Measurements from ENCODE around the gene OBSCN.

The OBSCN gene

DNA sequence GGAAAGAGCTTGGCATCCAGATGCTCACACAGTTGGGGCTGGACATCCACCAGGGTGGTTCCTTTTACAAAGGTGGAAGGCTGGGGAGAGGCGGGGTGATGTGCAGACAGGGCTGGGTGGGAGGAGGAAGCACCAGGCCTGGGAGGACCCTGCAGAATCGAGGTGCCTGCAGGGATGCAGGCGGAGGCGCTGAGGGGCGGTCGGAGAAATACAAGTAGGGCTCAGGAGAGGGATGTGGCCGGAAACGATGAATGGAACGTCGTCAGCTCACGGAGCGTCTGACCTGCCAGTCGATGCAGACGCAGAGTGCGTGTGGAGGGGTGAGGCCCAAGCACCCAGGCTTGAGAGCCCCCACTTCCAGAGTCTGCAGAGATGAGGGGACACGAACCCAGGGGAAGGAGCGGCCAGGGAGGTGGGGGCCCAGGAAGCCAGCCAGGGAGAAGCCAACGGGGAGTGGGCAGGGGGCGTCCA lies 135.4 kb downstream of the OBSCN start:
- H3K4me1 ChIP-seq: no peaks in the 10 kb centered on the region
- no peak overlapping the region for H3K4me3 ChIP-seq
- in situ Hi-C loops (cut with MboI; ENCODE audit: low sequenced_read_pairs): no loop called here
- no peaks in the 10 kb centered on the region for H3K27me3 ChIP-seq (ENCODE audit: low read depth)
- DNase-seq (ENCODE audit: low spot score in 2 of 2): peak in 1 of 2 experiments; percentile 4
- no peaks in the 10 kb centered on the region for H3K36me3 ChIP-seq (replicated peaks)
- H3K9me3 ChIP-seq: no peaks in the 10 kb centered on the region

DNA sequence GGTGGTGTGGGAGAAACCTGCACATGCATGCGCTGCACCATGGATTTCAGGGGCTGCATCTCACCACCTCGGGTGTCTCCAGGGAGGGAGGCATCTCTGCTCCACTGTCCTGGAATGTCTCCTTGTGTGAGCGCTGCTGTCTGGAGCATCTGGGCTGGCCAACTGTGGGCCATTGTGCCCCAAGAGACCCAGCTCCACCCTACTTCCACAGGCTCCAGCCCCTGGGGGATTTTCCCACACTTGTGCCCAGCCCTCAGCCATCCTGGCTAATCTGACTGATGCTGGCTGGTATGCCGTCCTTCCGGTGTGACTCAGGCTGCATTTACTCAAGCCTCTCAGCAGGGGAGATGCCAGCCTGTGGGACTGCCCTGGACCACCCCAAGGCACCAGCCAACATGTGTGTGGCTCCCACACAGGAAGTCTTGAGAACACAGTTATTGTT lies 136.8 kb downstream of the OBSCN start:
- Histone ChIP-seq H3K4me1 (no peaks in the 10 kb centered on the region), H3K9me3 (no peaks in the 10 kb centered on the region), H3K27me3 (ENCODE audit: low read depth) (no peaks in the 10 kb centered on the region), H3K36me3 (replicated peaks) (no peaks in the 10 kb centered on the region), H3K4me3 (no peak overlapping the region)
- DNase-seq (ENCODE audit: low spot score in 2 of 2): peak in 1 of 2 experiments; percentile 5
- in situ Hi-C loops (cut with MboI; ENCODE audit: low sequenced_read_pairs): no loop called here

DNA sequence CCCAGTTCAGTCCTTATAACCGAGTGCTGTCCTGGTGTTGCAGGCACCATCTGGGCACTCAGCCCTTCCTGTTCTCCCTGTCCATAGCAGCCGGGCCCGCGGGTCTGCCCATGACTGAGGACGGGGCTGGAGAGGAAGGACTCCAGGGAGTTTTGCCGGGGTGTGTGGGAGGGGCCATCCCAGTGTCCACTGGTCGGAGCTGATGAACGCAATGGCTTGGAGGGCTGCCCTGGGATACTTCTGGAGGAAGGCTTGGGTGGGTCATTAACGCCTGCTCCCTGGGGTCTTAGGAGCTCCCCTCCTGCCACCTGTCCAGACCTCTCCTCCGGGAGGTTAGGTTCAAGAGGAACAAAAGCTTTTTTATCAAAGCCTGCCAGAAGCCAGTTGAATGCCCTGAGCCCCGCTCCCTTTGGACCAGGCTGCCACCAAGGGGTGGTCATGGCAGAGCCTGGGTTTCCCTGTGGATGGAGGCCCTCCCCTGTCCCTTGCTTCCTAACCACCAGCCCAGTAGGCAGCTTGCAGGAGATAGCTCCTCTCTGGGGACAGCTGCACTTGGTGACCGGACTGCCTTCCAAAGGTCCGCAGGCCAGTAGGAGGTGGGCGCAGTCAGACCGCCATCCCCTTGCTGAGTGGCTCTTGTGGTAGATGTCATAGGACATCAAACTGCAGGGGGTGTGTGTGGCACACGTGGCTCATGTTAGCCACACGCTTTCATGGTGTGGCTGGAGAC lies 137.5 kb downstream of the OBSCN start:
- Histone ChIP-seq H3K36me3 (replicated peaks) (no peaks in the 10 kb centered on the region), H3K27me3 (ENCODE audit: low read depth) (no peaks in the 10 kb centered on the region), H3K9me3 (no peaks in the 10 kb centered on the region), H3K4me3 (no peak overlapping the region), H3K4me1 (no peaks in the 10 kb centered on the region)
- DNase-seq (ENCODE audit: low spot score in 2 of 2): peak in 1 of 2 experiments; percentile 4
- in situ Hi-C loops (cut with MboI; ENCODE audit: low sequenced_read_pairs): no loop called here

DNA sequence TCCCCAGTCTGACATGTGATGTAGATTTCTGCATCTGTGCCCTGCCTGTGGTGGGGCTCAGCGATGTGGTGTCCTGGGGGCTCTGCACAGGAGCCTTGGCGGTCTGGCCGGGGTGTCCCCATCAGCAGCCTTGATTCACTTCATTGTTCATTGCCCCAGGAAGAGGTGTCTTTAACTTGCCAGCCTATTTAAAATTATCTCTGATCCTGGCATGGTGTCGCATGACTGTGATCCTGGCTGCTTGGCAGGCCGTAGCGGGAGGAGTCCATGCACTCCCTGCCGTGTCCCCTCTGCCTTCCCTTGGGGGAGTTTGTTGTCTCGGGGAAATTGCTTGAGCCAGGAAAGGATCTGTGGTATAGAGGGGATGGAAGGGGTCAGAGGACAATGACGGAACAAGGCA lies 138.9 kb downstream of the OBSCN start:
- no peaks in the 10 kb centered on the region for H3K36me3 ChIP-seq (replicated peaks)
- H3K4me3 ChIP-seq: no peak overlapping the region
- in situ Hi-C loops (cut with MboI; ENCODE audit: low sequenced_read_pairs): no loop called here
- H3K9me3 ChIP-seq: no peaks in the 10 kb centered on the region
- no peaks in the 10 kb centered on the region for H3K27me3 ChIP-seq (ENCODE audit: low read depth)
- no peak for DNase-seq (ENCODE audit: low spot score in 2 of 2)
- no peaks in the 10 kb centered on the region for H3K4me1 ChIP-seq

DNA sequence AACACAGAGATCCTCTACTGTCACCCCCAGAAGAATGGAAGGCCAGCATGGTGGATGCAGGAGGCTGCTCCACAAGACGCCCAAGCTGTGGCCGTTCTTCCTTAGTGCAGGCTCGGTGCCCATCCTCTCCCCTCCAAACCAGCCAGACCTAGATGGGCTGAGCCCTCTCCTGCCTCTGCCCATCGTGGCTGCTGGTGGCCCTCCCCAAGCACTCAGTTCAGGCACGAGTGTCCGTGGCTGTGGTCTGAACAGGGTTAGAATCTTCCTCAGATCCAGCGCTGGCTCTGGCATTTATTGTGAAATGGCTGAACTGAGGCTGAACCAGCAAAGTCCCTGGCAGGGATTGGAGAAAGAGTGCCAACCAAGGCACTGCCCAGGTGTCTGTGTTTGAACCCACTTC lies 139.3 kb downstream of the OBSCN start:
- DNase-seq (ENCODE audit: low spot score in 2 of 2): no peak
- no peaks in the 10 kb centered on the region for H3K9me3 ChIP-seq
- no peaks in the 10 kb centered on the region for H3K36me3 ChIP-seq (replicated peaks)
- no peaks in the 10 kb centered on the region for H3K4me1 ChIP-seq
- in situ Hi-C loops (cut with MboI; ENCODE audit: low sequenced_read_pairs): no loop called here
- no peak overlapping the region for H3K4me3 ChIP-seq
- no peaks in the 10 kb centered on the region for H3K27me3 ChIP-seq (ENCODE audit: low read depth)

DNA sequence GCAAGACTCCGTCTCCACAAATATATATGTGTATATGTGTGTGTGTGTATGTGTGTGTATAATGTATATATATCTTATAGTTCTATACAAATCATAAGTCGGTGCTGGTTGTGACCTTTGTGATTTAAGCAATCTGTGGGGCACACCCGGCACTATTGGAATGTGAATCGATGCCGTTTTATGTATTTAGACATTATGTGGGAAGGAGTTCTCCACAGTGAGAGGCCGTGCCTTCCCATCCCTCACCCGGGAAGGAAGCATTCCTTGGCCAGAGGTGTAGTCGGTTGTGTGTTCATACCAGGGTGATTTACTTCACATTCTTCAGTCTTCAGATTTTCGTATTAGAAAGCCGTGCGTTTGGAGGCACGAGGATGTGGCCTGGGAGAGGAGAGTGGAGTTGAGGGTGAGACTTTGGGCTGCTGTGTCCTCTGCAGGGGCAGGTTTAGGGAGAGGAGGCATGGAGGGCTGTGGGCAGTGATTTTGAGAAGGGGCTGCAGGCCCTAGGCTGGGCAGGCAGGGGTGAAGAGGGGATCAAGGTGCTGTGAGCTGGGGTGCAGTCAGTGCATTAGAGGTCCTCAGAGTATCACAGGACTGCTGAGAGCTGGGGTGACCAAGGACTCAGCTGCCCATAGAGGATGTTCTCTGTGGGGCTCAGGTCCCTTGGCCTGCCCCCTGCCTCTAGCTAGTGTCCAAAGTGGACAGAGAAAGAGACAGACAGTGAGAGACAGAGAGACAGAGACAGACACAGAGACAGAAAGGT lies 141.0 kb downstream of the OBSCN start:
- DNase-seq (ENCODE audit: low spot score in 2 of 2): no peak
- H3K27me3 ChIP-seq (ENCODE audit: low read depth): no peaks in the 10 kb centered on the region
- in situ Hi-C loops (cut with MboI; ENCODE audit: low sequenced_read_pairs): no loop called here
- H3K9me3 ChIP-seq: no peaks in the 10 kb centered on the region
- no peaks in the 10 kb centered on the region for H3K4me1 ChIP-seq
- no peaks in the 10 kb centered on the region for H3K36me3 ChIP-seq (replicated peaks)
- no peak overlapping the region for H3K4me3 ChIP-seq

DNA sequence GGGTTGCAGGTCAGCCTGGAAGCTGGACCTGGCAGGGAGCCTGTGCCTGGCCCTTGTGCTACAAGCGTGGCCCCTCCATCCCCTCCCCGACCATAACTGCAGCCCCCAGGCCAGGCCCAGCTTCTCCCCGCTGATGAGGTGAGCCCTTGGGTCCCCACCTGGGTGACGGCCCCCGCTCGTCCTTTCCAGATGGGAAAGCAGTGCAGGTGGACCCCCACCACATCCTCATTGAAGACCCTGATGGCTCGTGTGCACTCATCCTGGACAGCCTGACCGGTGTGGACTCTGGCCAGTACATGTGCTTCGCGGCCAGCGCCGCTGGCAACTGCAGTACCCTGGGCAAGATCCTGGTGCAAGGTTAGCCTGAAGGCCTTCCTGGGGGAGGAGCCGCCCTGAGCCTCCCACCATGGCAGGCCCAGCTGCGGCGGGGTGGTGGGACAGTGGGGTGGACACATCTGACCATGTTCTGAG lies 141.9 kb downstream of the OBSCN start:
- H3K9me3 ChIP-seq: no peaks in the 10 kb centered on the region
- no peak for DNase-seq (ENCODE audit: low spot score in 2 of 2)
- H3K36me3 ChIP-seq (replicated peaks): no peaks in the 10 kb centered on the region
- H3K4me1 ChIP-seq: no peaks in the 10 kb centered on the region
- no peaks in the 10 kb centered on the region for H3K27me3 ChIP-seq (ENCODE audit: low read depth)
- no peak overlapping the region for H3K4me3 ChIP-seq
- in situ Hi-C loops (cut with MboI; ENCODE audit: low sequenced_read_pairs): no loop called here

DNA sequence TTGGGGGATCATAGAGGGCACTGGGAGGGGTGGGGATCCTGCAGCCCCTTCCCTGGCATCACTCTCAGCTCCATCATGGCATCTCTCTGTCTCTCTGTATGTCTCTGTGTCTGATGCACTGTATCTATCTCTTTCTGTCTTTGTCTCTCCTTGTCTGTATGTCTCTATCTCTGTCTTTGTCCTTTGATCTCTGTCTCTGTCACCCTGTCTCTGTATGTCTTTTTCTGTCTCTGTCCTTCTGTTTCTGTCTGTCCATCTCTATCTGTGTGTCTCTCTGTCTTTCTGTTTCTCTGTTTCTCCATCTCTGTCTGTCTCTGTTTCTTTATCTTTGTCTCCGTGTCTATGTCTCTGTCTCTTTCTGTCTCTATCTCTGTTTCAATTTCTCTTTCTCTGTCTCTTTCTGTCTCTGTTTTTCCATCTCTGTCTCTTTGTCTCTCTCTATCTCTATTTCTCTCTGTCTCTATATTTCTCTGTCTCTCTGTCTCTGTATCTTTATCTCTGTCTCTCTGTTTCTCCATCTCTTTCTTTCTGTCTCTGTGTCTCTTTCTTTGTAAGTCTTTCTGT lies 142.4 kb downstream of the OBSCN start:
- Histone ChIP-seq H3K36me3 (replicated peaks) (no peaks in the 10 kb centered on the region), H3K4me3 (no peak overlapping the region), H3K27me3 (ENCODE audit: low read depth) (no peaks in the 10 kb centered on the region), H3K9me3 (no peaks in the 10 kb centered on the region), H3K4me1 (no peaks in the 10 kb centered on the region)
- no peak for DNase-seq (ENCODE audit: low spot score in 2 of 2)
- in situ Hi-C loops (cut with MboI; ENCODE audit: low sequenced_read_pairs): no loop called here

DNA sequence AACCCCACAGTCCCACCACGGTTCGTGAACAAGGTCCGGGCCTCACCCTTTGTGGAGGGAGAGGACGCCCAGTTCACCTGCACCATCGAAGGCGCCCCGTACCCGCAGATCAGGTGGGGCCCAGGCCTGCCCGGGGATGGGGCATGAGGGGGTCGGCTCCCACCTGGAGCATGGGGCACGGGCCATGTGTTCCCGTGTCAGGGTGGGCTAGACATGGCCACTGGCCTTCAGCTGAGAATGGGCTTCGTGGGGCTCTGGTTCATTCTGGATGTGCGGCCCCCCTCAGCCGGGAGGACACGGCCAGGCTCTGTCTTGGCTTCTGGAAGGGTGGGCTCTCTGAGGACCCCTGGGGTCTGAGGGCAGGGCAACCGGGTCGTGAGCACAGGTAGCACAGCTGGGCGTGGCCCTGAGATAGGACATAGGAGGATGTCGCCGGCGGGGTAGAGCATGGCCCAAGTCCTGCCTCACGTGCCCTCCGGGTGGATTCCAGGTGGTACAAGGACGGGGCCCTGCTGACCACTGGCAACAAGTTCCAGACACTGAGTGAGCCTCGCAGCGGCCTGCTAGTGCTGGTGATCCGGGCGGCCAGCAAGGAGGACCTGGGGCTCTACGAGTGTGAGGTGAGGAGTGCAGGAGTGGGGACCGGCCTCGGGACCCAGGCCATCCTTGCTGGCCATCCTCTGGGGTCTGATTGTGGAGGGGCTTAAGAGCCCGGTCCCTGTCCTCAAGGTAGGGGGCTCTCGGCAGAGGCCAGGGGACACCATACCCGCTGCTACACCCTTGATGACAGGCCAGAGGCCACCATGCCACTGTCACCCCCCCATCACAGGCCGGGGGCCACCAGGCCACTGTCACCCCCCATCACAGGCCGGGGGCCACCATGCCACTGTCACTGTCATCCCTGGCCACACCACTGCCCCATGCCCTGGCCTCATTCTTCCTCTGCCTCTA lies 143.3 kb downstream of the OBSCN start:
- Histone ChIP-seq H3K4me1 (no peaks in the 10 kb centered on the region), H3K9me3 (no peaks in the 10 kb centered on the region), H3K36me3 (replicated peaks) (no peaks in the 10 kb centered on the region), H3K4me3 (no peak overlapping the region), H3K27me3 (ENCODE audit: low read depth) (no peaks in the 10 kb centered on the region)
- no peak for DNase-seq (ENCODE audit: low spot score in 2 of 2)
- in situ Hi-C loops (cut with MboI; ENCODE audit: low sequenced_read_pairs): no loop called here

DNA sequence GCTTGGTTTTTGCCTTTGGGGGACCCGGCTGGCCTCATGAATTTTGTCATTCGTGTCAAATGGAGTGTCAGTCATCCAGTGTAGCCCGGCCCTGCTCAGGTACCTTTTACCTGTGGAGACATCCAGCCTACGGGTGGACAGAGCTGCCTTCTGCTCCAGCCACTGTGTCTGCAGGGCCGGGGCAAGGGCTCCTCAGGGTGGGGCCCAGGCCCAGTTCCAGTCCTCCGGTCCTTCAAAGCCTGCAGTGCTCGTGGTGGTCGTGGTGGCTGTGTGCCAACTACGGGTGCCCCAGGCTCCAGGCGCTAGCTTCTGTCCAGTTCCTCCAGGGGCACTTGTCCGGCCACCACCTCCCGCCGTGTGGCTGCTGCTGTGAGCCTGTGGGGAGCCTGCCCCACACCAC lies 144.0 kb downstream of the OBSCN start:
- no peaks in the 10 kb centered on the region for H3K4me1 ChIP-seq
- no peak for DNase-seq (ENCODE audit: low spot score in 2 of 2)
- in situ Hi-C loops (cut with MboI; ENCODE audit: low sequenced_read_pairs): no loop called here
- H3K9me3 ChIP-seq: no peaks in the 10 kb centered on the region
- H3K36me3 ChIP-seq (replicated peaks): no peaks in the 10 kb centered on the region
- no peaks in the 10 kb centered on the region for H3K27me3 ChIP-seq (ENCODE audit: low read depth)
- H3K4me3 ChIP-seq: no peak overlapping the region

DNA sequence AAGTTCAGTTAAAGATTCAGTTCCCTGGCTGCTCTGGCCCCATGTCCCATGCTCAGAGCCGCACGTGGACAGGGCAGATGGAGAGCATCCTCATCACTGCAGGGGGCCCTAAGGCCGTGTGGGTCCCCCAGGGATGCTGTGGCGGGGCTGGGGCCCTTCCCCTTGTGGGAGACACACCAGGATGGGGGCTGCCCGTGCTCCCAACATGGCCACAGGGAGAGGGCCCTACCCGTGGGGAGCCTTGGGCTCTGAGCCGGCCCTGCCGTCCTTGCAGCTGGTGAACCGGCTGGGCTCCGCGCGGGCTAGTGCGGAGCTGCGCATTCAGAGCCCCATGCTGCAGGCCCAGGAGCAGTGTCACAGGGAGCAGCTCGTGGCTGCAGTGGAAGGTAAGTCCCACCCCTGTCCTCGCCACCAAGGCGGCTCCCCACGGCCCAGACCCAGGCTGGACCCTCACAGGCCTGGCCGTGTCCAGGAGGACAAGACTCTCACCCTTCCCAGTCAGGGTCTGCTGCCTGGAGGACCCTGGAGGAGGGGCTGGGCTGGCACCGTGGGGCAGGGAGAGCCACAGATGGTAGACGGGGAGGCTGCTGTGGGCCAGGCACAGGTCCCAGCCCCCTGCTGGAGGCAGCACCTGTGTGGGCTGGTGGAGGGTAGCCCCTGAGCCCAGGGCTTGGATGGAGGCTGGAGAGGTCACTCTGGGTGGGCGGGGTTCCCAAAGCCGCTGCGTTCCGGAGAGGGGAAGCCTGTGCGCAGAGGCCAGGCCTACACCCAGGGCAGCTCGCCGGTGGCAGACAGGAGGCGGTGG lies 145.0 kb downstream of the OBSCN start:
- no peaks in the 10 kb centered on the region for H3K27me3 ChIP-seq (ENCODE audit: low read depth)
- DNase-seq (ENCODE audit: low spot score in 2 of 2): no peak
- H3K36me3 ChIP-seq (replicated peaks): no peaks in the 10 kb centered on the region
- no peaks in the 10 kb centered on the region for H3K4me1 ChIP-seq
- in situ Hi-C loops (cut with MboI; ENCODE audit: low sequenced_read_pairs): no loop called here
- no peaks in the 10 kb centered on the region for H3K9me3 ChIP-seq
- H3K4me3 ChIP-seq: no peak overlapping the region

DNA sequence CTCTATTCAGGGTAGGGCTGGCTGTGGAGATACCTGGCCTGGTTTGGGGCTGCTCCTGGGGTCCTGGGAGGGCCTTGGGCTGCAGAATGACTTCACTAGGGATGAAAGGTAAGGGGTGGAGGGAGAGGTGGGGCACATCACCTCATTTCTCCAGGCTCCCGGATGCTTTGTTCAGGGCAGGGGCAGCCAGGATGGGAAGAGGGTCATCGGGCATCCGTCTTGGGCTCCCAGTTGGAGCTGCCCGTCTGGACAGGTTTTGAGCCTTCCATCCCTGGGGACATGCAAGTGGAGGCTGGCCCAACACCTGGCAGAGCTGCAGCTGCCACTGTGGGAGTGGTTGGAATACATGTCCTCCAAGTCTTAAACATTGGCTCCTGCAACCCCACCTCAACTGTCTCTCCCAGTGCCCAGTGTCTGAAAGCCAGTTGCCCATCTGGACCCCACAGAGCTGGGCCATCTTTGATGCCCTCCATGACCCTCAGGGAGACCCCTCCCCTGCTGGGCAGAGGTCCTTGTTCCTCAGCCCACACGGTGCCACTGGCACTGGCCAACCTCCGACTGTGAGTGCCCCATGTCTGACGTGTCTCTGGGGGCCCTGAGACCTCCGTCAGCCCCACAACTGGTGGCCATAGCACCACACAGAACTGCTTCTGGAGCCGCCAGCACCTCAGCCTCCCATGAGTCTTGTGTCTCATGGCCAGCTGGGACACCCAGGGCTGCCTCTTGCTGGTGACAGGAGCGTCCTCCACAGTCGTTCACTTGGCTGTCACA lies 145.9 kb downstream of the OBSCN start:
- no peak for DNase-seq (ENCODE audit: low spot score in 2 of 2)
- Histone ChIP-seq H3K27me3 (ENCODE audit: low read depth) (no peaks in the 10 kb centered on the region), H3K9me3 (no peaks in the 10 kb centered on the region), H3K4me1 (no peaks in the 10 kb centered on the region), H3K36me3 (replicated peaks) (no peaks in the 10 kb centered on the region), H3K4me3 (no peak overlapping the region)
- in situ Hi-C loops (cut with MboI; ENCODE audit: low sequenced_read_pairs): no loop called here
